Measurements from ENCODE around the gene ISG20L2.

DNA sequence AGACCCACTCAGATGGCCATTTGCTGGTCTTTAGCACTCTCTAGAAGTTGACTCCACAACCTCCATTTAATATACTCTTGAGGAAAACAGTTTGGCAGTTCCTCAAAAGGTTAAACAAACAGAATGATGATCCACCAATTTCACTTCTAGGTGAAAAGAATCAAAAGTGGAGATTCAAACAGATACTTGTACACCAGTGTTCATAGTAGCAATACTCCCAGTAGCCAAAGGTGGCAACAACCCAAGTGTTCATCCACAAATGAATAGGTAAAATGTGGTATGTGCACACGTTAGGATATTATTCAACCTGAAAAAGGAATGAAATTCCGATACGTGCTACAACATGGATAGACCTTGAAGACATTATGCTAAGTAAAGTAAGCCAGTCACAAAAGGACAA lies 45.0 kb upstream of the ISG20L2 start:
- TF ChIP-seq, protein P1, sequence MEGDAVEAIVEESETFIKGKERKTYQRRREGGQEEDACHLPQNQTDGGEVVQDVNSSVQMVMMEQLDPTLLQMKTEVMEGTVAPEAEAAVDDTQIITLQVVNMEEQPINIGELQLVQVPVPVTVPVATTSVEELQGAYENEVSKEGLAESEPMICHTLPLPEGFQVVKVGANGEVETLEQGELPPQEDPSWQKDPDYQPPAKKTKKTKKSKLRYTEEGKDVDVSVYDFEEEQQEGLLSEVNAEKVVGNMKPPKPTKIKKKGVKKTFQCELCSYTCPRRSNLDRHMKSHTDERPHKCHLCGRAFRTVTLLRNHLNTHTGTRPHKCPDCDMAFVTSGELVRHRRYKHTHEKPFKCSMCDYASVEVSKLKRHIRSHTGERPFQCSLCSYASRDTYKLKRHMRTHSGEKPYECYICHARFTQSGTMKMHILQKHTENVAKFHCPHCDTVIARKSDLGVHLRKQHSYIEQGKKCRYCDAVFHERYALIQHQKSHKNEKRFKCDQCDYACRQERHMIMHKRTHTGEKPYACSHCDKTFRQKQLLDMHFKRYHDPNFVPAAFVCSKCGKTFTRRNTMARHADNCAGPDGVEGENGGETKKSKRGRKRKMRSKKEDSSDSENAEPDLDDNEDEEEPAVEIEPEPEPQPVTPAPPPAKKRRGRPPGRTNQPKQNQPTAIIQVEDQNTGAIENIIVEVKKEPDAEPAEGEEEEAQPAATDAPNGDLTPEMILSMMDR (IDR thresholded peaks at IDR 0.05): no peak
- TF ChIP-seq POLR2A (IDR thresholded peaks at IDR 0.05): no peak
